Measurements from ENCODE around the gene GLCCI1.

Gene GLCCI1

DNA sequence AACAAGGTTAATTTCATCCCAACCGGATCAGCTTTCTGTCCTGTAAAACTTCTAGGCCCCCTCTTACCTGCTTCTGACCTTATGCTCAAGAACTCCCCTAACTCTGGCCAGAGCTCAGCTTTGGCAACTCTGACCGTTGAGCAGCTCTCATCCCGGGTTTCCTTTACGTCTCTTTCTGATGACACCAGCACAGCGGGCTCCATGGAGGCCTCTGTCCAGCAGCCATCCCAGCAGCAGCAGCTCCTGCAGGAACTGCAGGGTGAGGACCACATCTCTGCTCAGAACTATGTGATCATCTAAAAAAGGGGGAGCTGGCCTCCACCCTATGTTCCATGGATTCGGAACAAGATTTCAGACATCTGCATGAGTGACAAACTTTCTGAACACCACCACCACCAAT lies 117.6 kb downstream of the GLCCI1 start:
- Histone ChIP-seq H3K27ac (replicated peaks) (no peak overlapping the region), H3K27me3 (ENCODE audit: insufficient read depth, poor library complexity, severe bottlenecking) (no peaks in the 10 kb centered on the region), H3K4me3 (replicated peaks; ENCODE audit: insufficient read depth, low read length) (no peak overlapping the region)
- TF ChIP-seq SPI1 (IDR thresholded peaks at IDR 0.05; ENCODE audit: borderline replicate concordance, low read depth) (no peak), POLR2AphosphoS5 (IDR thresholded peaks at IDR 0.05; ENCODE audit: low read depth) (no peak), GABPA (IDR thresholded peaks at IDR 0.05; ENCODE audit: low read depth) (no peak)
- TF ChIP-seq, protein P1, sequence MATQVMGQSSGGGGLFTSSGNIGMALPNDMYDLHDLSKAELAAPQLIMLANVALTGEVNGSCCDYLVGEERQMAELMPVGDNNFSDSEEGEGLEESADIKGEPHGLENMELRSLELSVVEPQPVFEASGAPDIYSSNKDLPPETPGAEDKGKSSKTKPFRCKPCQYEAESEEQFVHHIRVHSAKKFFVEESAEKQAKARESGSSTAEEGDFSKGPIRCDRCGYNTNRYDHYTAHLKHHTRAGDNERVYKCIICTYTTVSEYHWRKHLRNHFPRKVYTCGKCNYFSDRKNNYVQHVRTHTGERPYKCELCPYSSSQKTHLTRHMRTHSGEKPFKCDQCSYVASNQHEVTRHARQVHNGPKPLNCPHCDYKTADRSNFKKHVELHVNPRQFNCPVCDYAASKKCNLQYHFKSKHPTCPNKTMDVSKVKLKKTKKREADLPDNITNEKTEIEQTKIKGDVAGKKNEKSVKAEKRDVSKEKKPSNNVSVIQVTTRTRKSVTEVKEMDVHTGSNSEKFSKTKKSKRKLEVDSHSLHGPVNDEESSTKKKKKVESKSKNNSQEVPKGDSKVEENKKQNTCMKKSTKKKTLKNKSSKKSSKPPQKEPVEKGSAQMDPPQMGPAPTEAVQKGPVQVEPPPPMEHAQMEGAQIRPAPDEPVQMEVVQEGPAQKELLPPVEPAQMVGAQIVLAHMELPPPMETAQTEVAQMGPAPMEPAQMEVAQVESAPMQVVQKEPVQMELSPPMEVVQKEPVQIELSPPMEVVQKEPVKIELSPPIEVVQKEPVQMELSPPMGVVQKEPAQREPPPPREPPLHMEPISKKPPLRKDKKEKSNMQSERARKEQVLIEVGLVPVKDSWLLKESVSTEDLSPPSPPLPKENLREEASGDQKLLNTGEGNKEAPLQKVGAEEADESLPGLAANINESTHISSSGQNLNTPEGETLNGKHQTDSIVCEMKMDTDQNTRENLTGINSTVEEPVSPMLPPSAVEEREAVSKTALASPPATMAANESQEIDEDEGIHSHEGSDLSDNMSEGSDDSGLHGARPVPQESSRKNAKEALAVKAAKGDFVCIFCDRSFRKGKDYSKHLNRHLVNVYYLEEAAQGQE (IDR thresholded peaks at IDR 0.05; ENCODE audit: insufficient replicate concordance, low read depth): no peak
- TF ChIP-seq, protein P2, sequence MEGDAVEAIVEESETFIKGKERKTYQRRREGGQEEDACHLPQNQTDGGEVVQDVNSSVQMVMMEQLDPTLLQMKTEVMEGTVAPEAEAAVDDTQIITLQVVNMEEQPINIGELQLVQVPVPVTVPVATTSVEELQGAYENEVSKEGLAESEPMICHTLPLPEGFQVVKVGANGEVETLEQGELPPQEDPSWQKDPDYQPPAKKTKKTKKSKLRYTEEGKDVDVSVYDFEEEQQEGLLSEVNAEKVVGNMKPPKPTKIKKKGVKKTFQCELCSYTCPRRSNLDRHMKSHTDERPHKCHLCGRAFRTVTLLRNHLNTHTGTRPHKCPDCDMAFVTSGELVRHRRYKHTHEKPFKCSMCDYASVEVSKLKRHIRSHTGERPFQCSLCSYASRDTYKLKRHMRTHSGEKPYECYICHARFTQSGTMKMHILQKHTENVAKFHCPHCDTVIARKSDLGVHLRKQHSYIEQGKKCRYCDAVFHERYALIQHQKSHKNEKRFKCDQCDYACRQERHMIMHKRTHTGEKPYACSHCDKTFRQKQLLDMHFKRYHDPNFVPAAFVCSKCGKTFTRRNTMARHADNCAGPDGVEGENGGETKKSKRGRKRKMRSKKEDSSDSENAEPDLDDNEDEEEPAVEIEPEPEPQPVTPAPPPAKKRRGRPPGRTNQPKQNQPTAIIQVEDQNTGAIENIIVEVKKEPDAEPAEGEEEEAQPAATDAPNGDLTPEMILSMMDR (IDR thresholded peaks at IDR 0.05; ENCODE audit: insufficient read depth, low read length): no peak
- no peak for DNase-seq (ENCODE audit: low read depth in 1 of 2, low spot score in 1 of 2)

DNA sequence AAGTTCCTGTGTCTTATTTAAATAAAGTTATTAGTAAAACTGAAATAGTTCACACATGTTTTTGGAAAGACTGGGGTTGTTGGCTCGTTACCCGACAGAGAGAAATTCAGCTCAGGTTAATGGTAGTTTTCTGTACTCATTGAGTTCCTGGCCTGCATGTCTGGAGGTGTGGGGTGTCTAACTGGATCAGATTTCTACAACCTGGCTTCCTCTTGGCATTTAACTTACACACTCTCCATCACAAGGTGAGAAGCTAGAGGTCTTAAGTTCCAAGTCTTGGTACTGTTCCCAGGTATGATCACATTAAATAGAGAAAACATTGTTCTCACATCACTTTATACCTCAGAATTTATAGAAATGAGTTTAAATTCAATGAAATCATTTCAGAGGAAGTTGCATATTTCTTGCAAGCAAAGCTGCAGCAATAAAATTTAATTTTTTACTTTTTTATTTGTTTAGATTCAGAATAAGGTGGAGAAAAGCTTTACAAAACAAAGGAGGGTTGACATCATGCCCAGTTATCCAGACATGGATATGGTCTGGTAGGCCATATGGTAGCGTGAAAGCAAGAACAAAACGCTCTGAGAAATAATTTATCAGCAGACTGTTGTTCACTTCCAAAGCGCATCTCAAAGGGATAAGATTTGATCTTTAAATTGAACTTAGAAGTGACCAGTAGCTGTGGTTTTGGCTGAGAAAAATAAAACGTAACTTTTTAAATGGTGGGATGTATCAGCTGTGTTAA lies 120.6 kb downstream of the GLCCI1 start:
- Histone ChIP-seq H3K27me3 (ENCODE audit: insufficient read depth, poor library complexity, severe bottlenecking) (no peaks in the 10 kb centered on the region), H3K4me3 (replicated peaks; ENCODE audit: insufficient read depth, low read length) (no peak overlapping the region), H3K27ac (replicated peaks) (no peak overlapping the region)
- TF ChIP-seq, protein P1 (IDR thresholded peaks at IDR 0.05; ENCODE audit: insufficient replicate concordance, low read depth): no peak
- no peak for TF ChIP-seq GABPA (IDR thresholded peaks at IDR 0.05; ENCODE audit: low read depth)
- TF ChIP-seq, protein P2 (IDR thresholded peaks at IDR 0.05; ENCODE audit: insufficient read depth, low read length): no peak
- TF ChIP-seq POLR2AphosphoS5 (IDR thresholded peaks at IDR 0.05; ENCODE audit: low read depth): no peak
- TF ChIP-seq SPI1 (IDR thresholded peaks at IDR 0.05; ENCODE audit: borderline replicate concordance, low read depth): no peak
- no peak for DNase-seq (ENCODE audit: low read depth in 1 of 2, low spot score in 1 of 2)

DNA sequence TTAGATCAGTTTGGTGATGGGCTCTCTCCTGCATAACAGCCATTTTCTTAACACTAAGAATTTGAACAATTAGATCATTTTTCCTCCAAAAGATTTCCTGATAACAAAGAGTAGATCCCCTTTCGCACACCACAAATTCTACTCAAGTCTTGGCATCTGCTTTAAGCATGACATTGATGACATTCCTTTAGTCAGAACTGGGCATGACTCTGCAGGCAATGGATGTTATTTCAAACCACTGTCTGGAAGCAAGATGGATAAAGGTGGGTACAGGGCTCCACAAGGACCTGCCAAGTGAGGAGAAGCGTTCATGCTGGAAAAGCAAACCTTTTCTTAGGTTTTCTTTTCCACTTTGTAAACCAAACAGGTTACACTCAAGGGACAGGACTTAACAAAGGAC lies 123.5 kb downstream of the GLCCI1 start:
- H3K27me3 ChIP-seq (ENCODE audit: insufficient read depth, poor library complexity, severe bottlenecking): no peaks in the 10 kb centered on the region
- H3K27ac ChIP-seq (replicated peaks): no peak overlapping the region
- DNase-seq (ENCODE audit: low read depth in 1 of 2, low spot score in 1 of 2): no peak
- no peak overlapping the region for H3K4me3 ChIP-seq (replicated peaks; ENCODE audit: insufficient read depth, low read length)
- TF ChIP-seq, protein P1 (IDR thresholded peaks at IDR 0.05; ENCODE audit: insufficient replicate concordance, low read depth): no peak
- TF ChIP-seq GABPA (IDR thresholded peaks at IDR 0.05; ENCODE audit: low read depth) (no peak), POLR2AphosphoS5 (IDR thresholded peaks at IDR 0.05; ENCODE audit: low read depth) (no peak), SPI1 (IDR thresholded peaks at IDR 0.05; ENCODE audit: borderline replicate concordance, low read depth) (no peak)
- TF ChIP-seq, protein P2 (IDR thresholded peaks at IDR 0.05; ENCODE audit: insufficient read depth, low read length): no peak
